ENCODE results near the gene MX2.
"Not testable (repeated sequence)": the region's sequence is repeated elsewhere in the genome, so short reads cannot be mapped to it uniquely, and the experiment has no call there.

The MX2 gene

GRCh38 chr21:41419921-41420862 is 58.4 kb downstream of the MX2 start:
- TF ChIP-seq CTCF (IDR thresholded peaks at IDR 0.05; ENCODE audit: borderline replicate concordance, control extremely low read depth, extremely low read depth, insufficient read depth, missing control alignments) = no peak
- in situ Hi-C loops (cut with MboI; ENCODE audit: low sequenced_read_pairs, unreplicated experiment) = no loop called here
- DNase-seq (ENCODE audit: low spot score) = peak; percentile 57

GRCh38 chr21:41420998-41421397 is 59.2 kb downstream of the MX2 start:
- in situ Hi-C loops (cut with MboI; ENCODE audit: low sequenced_read_pairs, unreplicated experiment); DNase-seq (ENCODE audit: low spot score): not testable (repeated sequence)

GRCh38 chr21:41422546-41423304 is 60.9 kb downstream of the MX2 start:
- DNase-seq (ENCODE audit: low spot score) = no peak
- no peak for TF ChIP-seq CTCF (IDR thresholded peaks at IDR 0.05; ENCODE audit: borderline replicate concordance, control extremely low read depth, extremely low read depth, insufficient read depth, missing control alignments)
- in situ Hi-C loops (cut with MboI; ENCODE audit: low sequenced_read_pairs, unreplicated experiment) = no loop called here

- DNase-seq (ENCODE audit: low spot score); in situ Hi-C loops (cut with MboI; ENCODE audit: low sequenced_read_pairs, unreplicated experiment): not testable (repeated sequence)
Observed at GRCh38 chr21:41423305-41423636, 61.4 kb downstream of the MX2 start.

GRCh38 chr21:41425588-41425953 is 63.7 kb downstream of the MX2 start:
- TF ChIP-seq CTCF (IDR thresholded peaks at IDR 0.05; ENCODE audit: borderline replicate concordance, control extremely low read depth, extremely low read depth, insufficient read depth, missing control alignments) = no peak
- in situ Hi-C loops (cut with MboI; ENCODE audit: low sequenced_read_pairs, unreplicated experiment) = no loop called here
- no peak for DNase-seq (ENCODE audit: low spot score)

GRCh38 chr21:41425954-41426675 is 64.3 kb downstream of the MX2 start, which contains the start of gene MX1:
TSS of gene MX1 (plus strand) at chr21:41426239. CDS start at chr21:41432071, 5,832 bp downstream.
- TF ChIP-seq CTCF (IDR thresholded peaks at IDR 0.05; ENCODE audit: borderline replicate concordance, control extremely low read depth, extremely low read depth, insufficient read depth, missing control alignments) = no peak
- DNase-seq (ENCODE audit: low spot score) = peak; percentile 92
- in situ Hi-C loops (cut with MboI; ENCODE audit: low sequenced_read_pairs, unreplicated experiment) = no loop called here

GRCh38 chr21:41426676-41427404 is 65.0 kb downstream of the MX2 start:
- TF ChIP-seq CTCF (IDR thresholded peaks at IDR 0.05; ENCODE audit: borderline replicate concordance, control extremely low read depth, extremely low read depth, insufficient read depth, missing control alignments) = no peak
- peak; percentile 50 for DNase-seq (ENCODE audit: low spot score)
- in situ Hi-C loops (cut with MboI; ENCODE audit: low sequenced_read_pairs, unreplicated experiment) = no loop called here

Measured in GM13976 (cell line).